EL (cell line): ENCODE results near the gene C4A.
"Not testable (repeated sequence)": the region's sequence is repeated elsewhere in the genome, so short reads cannot be mapped to it uniquely, and the experiment has no call there.

Experiments
- DNase-seq: peaks from one replicate; pipeline ENCODE4 v3.0.0-alpha.2; 2016

Gene C4A

GRCh38 chr6:32037136-32037535, 55.3 kb downstream of the C4A start:
- DNase-seq = not testable (repeated sequence)

- DNase-seq = not testable (repeated sequence)
These were observed 56.0 kb downstream of the C4A start, which contains the start of gene CYP21A2 for GRCh38 chr6:32037598-32038524. Gene CYP21A2, plus strand, starts transcription at chr6:32038415. Its CDS starts 8 bp downstream, at chr6:32038423.

GRCh38 chr6:32038878-32039277, 57.0 kb downstream of the C4A start:
- DNase-seq = not testable (repeated sequence)

- not testable (repeated sequence) for DNase-seq
These were observed 57.7 kb downstream of the C4A start for GRCh38 chr6:32039321-32040274.

GRCh38 chr6:32040299-32041049, 58.6 kb downstream of the C4A start:
- not testable (repeated sequence) for DNase-seq

GRCh38 chr6:32041050-32041321, 59.1 kb downstream of the C4A start:
- not testable (repeated sequence) for DNase-seq

GRCh38 chr6:32041385-32041784, 59.5 kb downstream of the C4A start:
- DNase-seq = not testable (repeated sequence)

- not testable (repeated sequence) for DNase-seq
These were observed 60.4 kb downstream of the C4A start for GRCh38 chr6:32042276-32042675.

- not testable (repeated sequence) for DNase-seq
These were observed 61.9 kb downstream of the C4A start for GRCh38 chr6:32043589-32044380.

GRCh38 chr6:32044916-32045315, 63.1 kb downstream of the C4A start:
- not testable (repeated sequence) for DNase-seq

- no peak for DNase-seq
These were observed 64.1 kb downstream of the C4A start for GRCh38 chr6:32045811-32046449.

GRCh38 chr6:32046450-32047083, 64.7 kb downstream of the C4A start:
- peak; percentile 33 for DNase-seq

GRCh38 chr6:32047084-32047478, 65.2 kb downstream of the C4A start:
- peak; percentile 47 for DNase-seq

- no peak for DNase-seq
These were observed 65.6 kb downstream of the C4A start for GRCh38 chr6:32047539-32047854.

- peak; percentile 61 for DNase-seq
These were observed 66.3 kb downstream of the C4A start for GRCh38 chr6:32047855-32048766.

GRCh38 chr6:32049149-32049548, 67.3 kb downstream of the C4A start:
- DNase-seq = not testable (repeated sequence)

GRCh38 chr6:32049736-32050135, 67.9 kb downstream of the C4A start:
- not testable (repeated sequence) for DNase-seq

- no peak for DNase-seq
These were observed 68.7 kb downstream of the C4A start for GRCh38 chr6:32050562-32050961.
